Stimulated activated naive CD8-positive, alpha-beta T cell treated with anti-CD3 and anti-CD28 coated beads, Interleukin-15, Interleukin-2, amounts not matched to agents 100 U/mL and 50 U/mL, for 24 hours (primary cell): ENCODE measurements around the gene FLAD1.

Source experiments
- ATAC-seq: fragments of 150-1000 bp; cut with Tn5 transposase; one replicate; pipeline ENCODE4 v1.10.0; 2021
- DNase-seq: peaks from one replicate; pipeline ENCODE4 v3.0.0; 2021

Gene FLAD1

GRCh38 chr1:155038602-155039307, 55.6 kb downstream of the FLAD1 start:
- ATAC-seq: no peak
- no peak for DNase-seq

GRCh38 chr1:155039308-155039669, 56.1 kb downstream of the FLAD1 start:
- ATAC-seq (no peak), DNase-seq (no peak)

GRCh38 chr1:155040358-155041093, 57.4 kb downstream of the FLAD1 start:
- no peak for ATAC-seq

More at GRCh38 chr1:155040358-155041093, 57.4 kb downstream of the FLAD1 start:
- DNase-seq: no peak
